ENCODE data around the gene PIGM. TPM values are rescaled to one million over a fixed set of nuclear protein-coding genes. Genes with fewer than 3 reads are reported as not detected.
"Not testable (repeated sequence)": the region's sequence is repeated elsewhere in the genome, so short reads cannot be mapped to it uniquely, and the experiment has no call there.

Gene PIGM
- total RNA-seq, 1 experiment from 2014 or later, result 11.4 TPM

GRCh38 chr1:160061369-160062229 lies 29.8 kb upstream of the PIGM start:
- no peak for DNase-seq (ENCODE audit: low spot score)

GRCh38 chr1:160058087-160058486 lies 26.3 kb upstream of the PIGM start:
- DNase-seq (ENCODE audit: low spot score), result no peak

- no peak for DNase-seq (ENCODE audit: low spot score)
Observed at GRCh38 chr1:160056648-160057169, 24.9 kb upstream of the PIGM start.

GRCh38 chr1:160053548-160054365 lies 22.0 kb upstream of the PIGM start:
- DNase-seq (ENCODE audit: low spot score), result no peak

- no peak for DNase-seq (ENCODE audit: low spot score)
Observed at GRCh38 chr1:160052936-160053335, 21.1 kb upstream of the PIGM start.

GRCh38 chr1:160050619-160051018 lies 18.8 kb upstream of the PIGM start:
- DNase-seq (ENCODE audit: low spot score), result no peak

GRCh38 chr1:160050182-160050581 lies 18.4 kb upstream of the PIGM start:
- not testable (repeated sequence) for DNase-seq (ENCODE audit: low spot score)

GRCh38 chr1:160049101-160049500 lies 17.3 kb upstream of the PIGM start:
- DNase-seq (ENCODE audit: low spot score), result no peak

GRCh38 chr1:160048335-160048734 lies 16.5 kb upstream of the PIGM start:
- no peak for DNase-seq (ENCODE audit: low spot score)

GRCh38 chr1:160047111-160047991 lies 15.6 kb upstream of the PIGM start:
- DNase-seq (ENCODE audit: low spot score), result no peak

- DNase-seq (ENCODE audit: low spot score), result peak; percentile 58
Observed at GRCh38 chr1:160046494-160047110, 14.8 kb upstream of the PIGM start.

GRCh38 chr1:160045653-160046052 lies 13.9 kb upstream of the PIGM start:
- DNase-seq (ENCODE audit: low spot score), result no peak

GRCh38 chr1:160043543-160043942 lies 11.8 kb upstream of the PIGM start:
- DNase-seq (ENCODE audit: low spot score), result no peak

GRCh38 chr1:160040476-160040875 lies 8.7 kb upstream of the PIGM start:
- DNase-seq (ENCODE audit: low spot score), result no peak

- DNase-seq (ENCODE audit: low spot score), result peak; percentile 40
Observed at GRCh38 chr1:160032165-160032820, 503 bp upstream of the PIGM start.

GRCh38 chr1:160030657-160031364 lies 979 bp downstream of the PIGM start:
- peak; percentile 27 for DNase-seq (ENCODE audit: low spot score)

- no peak for DNase-seq (ENCODE audit: low spot score)
Observed at GRCh38 chr1:160028426-160028825, 3.4 kb downstream of the PIGM start.

GRCh38 chr1:160025314-160025713 lies 6.5 kb downstream of the PIGM start:
- no peak for DNase-seq (ENCODE audit: low spot score)

- no peak for DNase-seq (ENCODE audit: low spot score)
Observed at GRCh38 chr1:160024195-160024905, 7.4 kb downstream of the PIGM start.

Measured in A172 (cell line).